ENCODE results near the gene TPRG1.
A peak's percentile ranks its signal among the peaks of the same experiment; 100 is the strongest.
"Not testable (repeated sequence)": the region's sequence is repeated elsewhere in the genome, so short reads cannot be mapped to it uniquely, and the experiment has no call there.

Gene TPRG1

DNA sequence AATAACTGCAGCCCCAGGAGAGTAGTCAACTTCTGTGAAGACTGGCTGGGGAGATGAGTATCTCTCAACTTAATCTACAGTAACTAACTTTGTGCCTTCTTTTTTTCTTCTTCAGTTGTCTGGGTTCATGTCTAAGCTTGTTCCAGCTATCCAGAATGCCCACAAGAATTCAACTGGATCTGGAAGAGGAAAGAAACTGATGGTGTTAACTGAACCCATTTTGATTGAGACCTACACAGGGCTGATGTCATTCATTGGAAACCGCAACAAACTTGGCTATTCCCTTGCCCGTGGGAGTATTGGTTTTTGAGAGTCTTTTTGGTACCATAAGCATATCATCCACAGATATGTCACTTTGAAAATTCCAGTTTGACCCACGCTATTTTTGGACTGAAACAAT is 148.7 kb downstream of the TPRG1 start:
- DNase-seq = no peak

- no peak for DNase-seq
Measured at GRCh38 chr3:189322339-189322738, 150.6 kb downstream of the TPRG1 start.

GRCh38 chr3:189324538-189325138 is 152.9 kb downstream of the TPRG1 start:
- DNase-seq = peak; percentile 72 to 80

GRCh38 chr3:189325454-189325853 is 153.7 kb downstream of the TPRG1 start:
- no peak for DNase-seq

- DNase-seq = not testable (repeated sequence)
Measured at GRCh38 chr3:189329630-189330029, 157.9 kb downstream of the TPRG1 start.

DNA sequence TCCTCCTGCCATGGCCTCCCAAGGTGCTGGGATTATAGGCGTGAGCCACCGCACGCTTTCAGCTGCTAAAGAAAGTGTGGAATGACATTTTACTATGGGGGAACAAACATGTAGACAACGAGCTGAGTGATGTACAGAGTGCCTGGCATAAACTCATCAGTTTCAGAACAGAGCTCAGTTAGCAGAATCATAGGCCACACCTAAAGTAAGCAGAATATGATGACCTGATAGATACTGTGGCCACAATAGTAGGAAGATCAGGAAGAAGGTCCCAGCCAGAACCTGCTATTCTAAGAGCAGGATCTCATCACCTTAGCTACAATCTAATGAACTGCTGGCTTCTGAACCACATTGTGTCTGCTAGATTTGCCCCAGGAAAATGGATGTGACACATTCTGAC is 158.3 kb downstream of the TPRG1 start:
- DNase-seq = no peak

DNA sequence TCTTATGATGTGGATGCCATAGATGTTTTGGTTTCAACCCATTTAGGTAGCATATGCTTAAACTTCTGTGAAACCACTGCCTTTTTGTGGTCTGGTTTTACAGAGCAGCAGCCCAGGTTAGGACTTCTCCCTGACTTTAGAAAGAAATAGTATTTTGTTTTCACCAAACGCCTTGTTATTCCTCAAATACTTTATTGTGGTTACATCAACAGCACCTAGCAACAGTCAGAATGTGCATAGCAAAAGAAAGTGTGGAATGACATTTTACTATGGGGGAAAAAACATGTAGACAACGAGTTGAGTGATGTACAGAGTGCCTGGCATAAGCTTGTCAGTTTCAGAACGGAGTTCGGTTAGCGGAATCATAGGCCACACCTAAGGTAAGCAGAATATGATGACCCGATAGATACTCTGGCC is 159.2 kb downstream of the TPRG1 start:
- DNase-seq = no peak

- no peak for DNase-seq
Measured at GRCh38 chr3:189334064-189334920, 162.5 kb downstream of the TPRG1 start.

DNA sequence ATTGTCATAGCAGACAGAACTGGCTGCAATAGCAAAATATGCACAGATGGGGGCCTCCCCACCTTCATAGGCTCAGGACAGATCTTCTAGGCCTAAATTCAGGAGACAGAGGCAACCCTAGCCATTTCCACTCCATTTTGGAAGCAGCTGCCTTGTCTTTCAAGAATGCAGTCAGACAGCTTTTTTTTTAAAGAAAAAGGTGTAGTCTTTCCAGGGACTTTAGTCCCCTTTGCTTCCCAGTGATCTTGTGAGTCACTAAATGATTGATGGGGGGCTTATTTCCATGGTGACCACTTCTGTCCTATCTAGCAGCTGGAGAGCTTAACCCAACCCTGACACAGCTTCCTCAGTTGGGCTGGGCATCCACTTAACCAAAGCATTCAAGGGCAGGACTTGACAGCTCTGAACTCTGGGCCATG is 165.9 kb downstream of the TPRG1 start:
- DNase-seq = no peak

DNA sequence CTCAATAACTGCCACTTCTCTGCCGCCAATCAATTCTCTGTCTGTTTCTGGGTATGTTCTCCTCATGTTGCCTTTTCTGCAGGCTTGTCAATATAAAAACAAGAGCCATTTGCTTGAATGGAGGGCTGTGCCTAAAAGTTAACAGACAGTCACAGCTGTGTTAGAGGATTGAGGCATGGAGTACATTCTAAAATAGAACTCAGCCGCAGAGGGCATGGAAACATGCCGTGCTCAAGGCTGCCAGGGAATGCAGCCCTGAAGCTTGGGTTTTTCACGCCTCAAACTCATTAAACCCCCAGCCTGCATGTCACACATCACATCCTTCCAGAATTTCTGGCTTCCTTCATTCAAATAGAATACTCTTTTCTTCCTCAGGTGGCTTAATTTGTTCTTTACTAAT is 166.6 kb downstream of the TPRG1 start:
- no peak for DNase-seq

GRCh38 chr3:189339996-189340395 is 168.2 kb downstream of the TPRG1 start:
- DNase-seq = no peak

DNA sequence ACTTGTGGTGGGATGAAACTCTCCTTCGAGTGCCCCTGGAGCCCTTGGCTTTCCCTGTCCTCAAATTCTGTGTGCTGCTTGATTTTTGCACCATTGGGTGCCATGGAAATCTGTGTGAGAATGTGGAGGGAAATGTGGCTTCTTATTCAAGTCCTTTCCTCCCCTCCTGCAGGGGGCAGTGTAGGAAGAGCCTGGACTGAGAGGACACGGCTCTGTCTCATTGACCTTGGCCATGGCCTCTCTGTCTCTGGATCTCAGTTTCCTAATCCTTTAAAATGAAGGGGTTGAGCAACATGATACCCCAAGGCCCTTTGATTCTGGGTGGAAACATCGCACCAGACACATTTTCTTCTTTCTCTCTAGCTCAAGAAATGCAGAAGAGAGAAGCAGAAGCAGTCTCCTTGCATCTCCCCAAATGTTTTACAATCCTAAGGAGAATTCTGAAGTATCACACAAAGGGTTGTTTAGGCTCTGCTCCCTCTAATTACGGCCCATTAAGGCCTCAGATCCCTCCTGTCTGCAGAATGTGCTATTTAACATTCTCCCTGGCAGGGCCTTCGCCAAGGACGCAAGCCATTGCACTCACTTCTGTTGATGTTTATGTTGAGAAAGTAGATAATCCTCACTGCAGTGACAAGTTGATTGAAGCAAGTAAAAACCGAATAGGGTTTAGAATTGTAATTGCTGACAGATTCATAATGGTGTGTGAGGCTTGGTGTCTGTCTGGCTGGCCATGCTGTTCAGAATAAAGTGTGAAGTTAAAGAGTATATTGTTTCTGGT is 169.1 kb downstream of the TPRG1 start:
- DNase-seq = peak; percentile 23 to 27

GRCh38 chr3:189342811-189343210 is 171.0 kb downstream of the TPRG1 start:
- no peak for DNase-seq

DNA sequence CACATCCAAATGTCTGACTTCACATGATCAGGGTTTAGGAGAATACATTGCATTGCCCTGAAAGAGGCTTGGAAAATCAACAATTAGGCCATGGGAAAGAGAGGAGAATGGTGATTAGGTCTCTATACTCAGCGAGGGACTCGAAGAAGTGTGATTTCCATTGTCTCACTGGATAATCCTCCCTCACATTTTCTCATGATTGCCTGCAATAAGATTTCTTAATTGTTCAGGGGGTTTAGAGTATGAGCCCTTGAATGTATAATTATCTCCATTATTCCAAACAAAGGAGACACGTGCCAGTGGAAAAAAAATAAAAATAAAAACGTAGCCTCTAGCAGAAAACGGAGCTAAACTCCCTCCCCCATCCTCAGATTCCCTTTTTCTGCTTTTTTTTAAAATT is 173.2 kb downstream of the TPRG1 start:
- DNase-seq = no peak

DNA sequence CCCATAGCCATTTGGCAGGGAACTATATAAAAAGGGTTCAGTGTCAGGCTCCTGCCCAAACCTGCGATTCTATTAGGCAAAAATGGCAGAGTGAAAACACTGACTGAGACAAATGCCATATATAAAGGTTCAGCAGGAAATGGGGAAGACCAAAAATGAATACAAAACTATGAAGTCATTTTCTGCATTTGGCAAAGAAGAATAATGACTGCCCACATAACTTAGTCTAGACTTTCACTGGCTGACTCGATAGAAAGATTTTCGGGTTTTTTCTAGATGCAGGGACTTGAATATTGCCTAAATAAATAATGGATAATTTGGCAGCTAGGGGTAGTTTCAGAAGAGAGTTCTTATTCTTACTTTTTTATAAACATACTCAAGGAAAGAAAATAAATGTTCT is 178.0 kb downstream of the TPRG1 start:
- no peak for DNase-seq

DNA sequence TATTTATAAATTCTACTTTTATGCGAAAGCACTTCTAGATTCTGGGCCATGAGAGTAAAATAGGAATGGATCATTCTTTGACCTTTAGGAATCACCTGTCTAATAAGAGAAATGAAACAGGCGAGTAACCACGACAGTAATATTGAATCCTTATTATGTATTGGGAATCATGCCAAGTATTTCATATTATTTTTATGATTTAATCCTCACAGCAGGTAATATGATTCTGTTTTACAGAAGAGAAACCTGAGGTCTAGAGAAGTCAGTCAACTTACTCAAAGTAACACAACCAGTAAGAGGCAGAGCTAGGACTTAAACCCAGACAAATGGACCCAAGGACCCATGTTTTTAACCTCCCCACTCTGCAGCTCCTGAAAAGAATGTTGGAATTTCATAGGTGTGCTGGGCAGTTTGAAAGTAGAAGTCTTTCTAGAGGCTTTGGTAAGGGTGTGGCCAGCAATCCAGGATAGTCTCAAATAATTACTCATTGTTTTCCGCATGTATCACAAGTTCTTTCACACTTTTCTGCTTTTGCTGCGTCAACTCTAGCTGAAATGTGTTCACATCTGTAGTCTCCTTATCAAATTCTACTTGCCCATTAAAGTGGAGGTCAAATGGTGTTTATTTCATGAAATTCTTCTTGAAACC is 181.7 kb downstream of the TPRG1 start:
- DNase-seq = no peak

DNA sequence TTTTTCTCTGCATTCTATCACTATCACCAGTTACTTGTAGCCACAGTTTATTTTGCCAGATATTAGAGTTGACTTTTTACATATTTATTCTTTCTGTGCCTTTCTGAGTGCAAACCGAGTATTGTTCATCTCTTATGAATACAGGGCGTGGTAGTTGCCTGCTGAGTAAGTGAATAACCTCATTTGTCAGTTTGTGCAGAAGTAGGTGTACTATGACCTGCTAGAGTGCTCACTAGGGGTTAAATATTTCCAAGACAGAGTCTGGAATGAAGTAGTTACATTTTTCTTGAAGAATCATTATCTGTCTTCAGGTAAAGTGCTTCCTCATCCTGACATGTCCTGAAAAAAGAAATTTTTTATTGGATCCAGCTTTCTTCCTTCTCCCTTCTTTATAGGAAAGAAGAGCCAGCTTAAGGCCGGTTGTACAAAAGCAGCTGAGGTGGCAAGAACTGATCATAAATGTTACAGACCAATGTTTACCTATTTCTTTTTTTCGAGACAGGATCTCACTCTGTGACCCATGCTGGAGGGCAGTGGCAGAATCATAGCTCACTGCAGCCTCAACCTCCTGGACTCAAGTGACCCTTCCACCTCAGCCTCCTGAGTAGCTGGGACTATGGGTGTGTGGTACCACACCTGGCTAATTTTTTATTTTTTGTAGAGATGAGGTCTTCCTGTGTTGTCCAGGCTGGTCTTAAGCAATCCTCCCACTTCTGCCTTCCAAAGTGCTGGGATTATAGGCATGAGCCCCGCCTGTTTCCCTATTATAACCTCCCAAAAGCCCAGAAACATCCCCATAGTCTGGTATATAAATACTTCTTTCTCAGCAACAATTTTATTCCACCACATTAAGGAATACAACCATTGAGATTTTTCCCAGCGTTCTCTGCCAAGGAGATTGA is 182.5 kb downstream of the TPRG1 start:
- DNase-seq = no peak

DNA sequence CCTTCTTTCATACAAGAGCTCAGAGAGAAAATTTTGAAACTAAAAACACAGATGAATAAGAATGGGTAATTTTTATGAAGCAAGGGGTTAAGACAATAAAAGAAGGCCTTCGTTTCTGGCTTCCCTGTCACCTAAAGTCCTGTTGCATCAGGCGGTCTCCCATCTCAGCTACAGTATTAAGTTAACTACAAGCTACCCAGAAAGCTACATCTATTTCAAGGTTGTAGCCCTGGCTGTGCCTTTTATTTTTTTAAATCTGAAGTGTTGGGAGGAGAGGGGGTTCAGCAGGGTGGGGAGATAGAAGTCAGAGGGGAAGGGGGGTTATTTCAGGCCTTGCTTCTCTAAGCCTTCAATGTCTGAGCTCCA is 183.3 kb downstream of the TPRG1 start:
- DNase-seq = no peak

DNA sequence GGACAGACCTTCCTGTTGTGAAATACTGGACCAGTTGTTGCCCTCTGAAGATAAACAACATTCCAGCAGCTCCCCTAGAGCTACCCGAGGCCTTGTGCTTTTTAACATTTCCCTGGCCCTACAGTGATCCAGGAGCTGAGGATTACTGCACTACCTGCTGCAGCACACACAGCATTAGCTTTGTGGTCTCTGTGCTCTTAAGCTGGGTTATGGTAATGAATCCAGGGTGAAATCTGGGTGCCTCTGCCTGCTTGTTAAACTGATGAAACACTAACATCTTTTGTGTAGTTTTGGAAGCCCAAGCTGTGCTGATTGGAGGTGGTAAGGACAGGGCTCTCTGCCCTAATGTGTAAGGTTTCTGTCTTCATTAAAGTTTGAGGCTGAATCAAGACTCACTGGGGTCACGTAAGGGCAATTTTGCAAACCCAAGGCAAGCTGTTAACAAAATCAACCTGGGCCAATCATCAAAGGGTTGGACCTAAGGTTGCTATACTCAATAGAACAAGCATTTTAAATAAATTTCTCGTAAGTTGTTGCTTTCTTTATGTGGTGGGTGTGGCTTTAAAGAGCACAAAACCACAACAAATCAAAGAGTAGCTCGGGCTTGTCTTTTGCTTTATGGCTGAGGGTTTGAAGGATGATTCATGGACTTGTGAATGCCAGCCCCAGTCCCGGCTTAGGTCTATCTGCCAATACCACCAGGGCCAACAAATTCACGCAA is 183.9 kb downstream of the TPRG1 start:
- DNase-seq = peak in 1 of 2 experiments; percentile 23

DNA sequence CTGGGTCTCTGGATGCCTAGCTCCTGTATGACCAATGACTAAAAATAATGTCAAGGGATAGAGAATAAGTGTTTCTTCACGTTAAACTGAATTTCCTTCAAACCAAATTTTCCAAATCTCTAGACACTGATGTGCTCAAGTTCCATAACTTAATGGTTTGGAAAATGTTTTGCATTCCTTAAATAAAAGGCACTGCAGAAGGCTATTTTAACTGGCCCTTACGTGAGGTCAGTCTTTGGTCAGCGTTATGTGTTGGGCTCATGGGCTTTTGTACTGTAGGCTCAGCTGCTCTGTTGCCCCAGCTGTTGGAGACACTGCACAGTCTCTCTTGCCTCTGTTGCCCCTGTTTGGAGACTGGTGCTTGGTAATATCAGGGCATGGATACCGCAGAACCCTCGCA is 188.5 kb downstream of the TPRG1 start:
- no peak for DNase-seq

GRCh38 chr3:189361103-189361835 is 189.5 kb downstream of the TPRG1 start:
- DNase-seq = no peak

Measured in activated CD4-positive, alpha-beta T cell treated with anti-CD3 and anti-CD28 coated beads, Interleukin-2, amount 50 U/mL, for 48 hours (primary cell).